K562 (cell line): Measurements from ENCODE around the gene DDX39A. TPM values are rescaled to one million over a fixed set of nuclear protein-coding genes. Genes with fewer than 3 reads are reported as not detected.
"Not testable (repeated sequence)": the region's sequence is repeated elsewhere in the genome, so short reads cannot be mapped to it uniquely, and the experiment has no call there.

Source experiments
- ATAC-seq: fragments of 200-7000 bp; cut with Tn5 transposase; 3 replicates; pipeline ENCODE4 v1.9.1; 2020; ENCODE audit warnings: moderate library complexity
- BruUV-seq: library from RNA; stranded (reverse); fragments of 400-500 nt; replicated peaks from 2 replicates; lab custom pipeline; 2021; lab: Mats Ljungman, UMichigan
- CTCF ChIA-PET: fragments of 300-600 bp; formaldehyde crosslinking; extraction: SDS; loops from one replicate; lab custom pipeline; 2021; ENCODE audit warnings: low intra/inter-chr PET ratio; lab: Yijun Ruan, JAX
- POLR2A ChIA-PET: fragments of 300-600, 350-650 bp; sonication (Branson Sonifier 250); formaldehyde crosslinking; extraction: SDS; loops from one replicate; lab custom pipeline; 2021; ENCODE audit warnings: antibody characterized with exemption, inconsistent platforms; lab: Yijun Ruan, JAX
- DNase-seq, 4 experiments: peaks; one replicate each; pipeline versions ENCODE4 v3.0.0 to v3.0.0-alpha.2; 2011 to 2018; ENCODE audit warnings: low spot score in 3 of 4, mixed read lengths in 3 of 4; ENCODE audit errors: extremely low read depth in 1 of 4
- FAIRE-seq: peaks from 2 replicates; lab custom pipeline; 2011; peaks lifted over from hg19 to GRCh38; lab: Jason Lieb, UNC
- H2AFZ ChIP-seq: 2 replicates; pipeline ENCODE4 v1.6.0; 2011; ENCODE audit warnings: low read depth, low read length, control low read depth, inconsistent platforms
- H3K27ac ChIP-seq: fragments of 200-600 bp; 3 replicates; pipeline ENCODE4 v1.8.0; 2011; ENCODE audit warnings: low read depth, mild to moderate bottlenecking, control low read depth, inconsistent platforms, low read length, moderate library complexity, mixed read lengths; ENCODE audit errors: extremely low read depth
- H3K27me3 ChIP-seq, 2 experiments: fragments of 300-600 bp in 1 of 2; 2 replicates in 1 of 2; 3 replicates in 1 of 2; pipeline versions ENCODE4 v1.6.0 to v1.8.0; 2011; ENCODE audit warnings: inconsistent platforms in 2 of 2, low read length in 2 of 2, mild to moderate bottlenecking in 1 of 2, mixed read lengths in 1 of 2, moderate library complexity in 1 of 2; ENCODE audit not compliant: control insufficient read depth in 2 of 2, insufficient read depth in 2 of 2
- H3K36me3 ChIP-seq: fragments of 300-600 bp; 3 replicates; pipeline ENCODE4 v1.8.0; 2011; ENCODE audit warnings: mild to moderate bottlenecking, low read length, inconsistent platforms; ENCODE audit not compliant: control insufficient read depth, insufficient read depth
- H3K4me1 ChIP-seq, 2 experiments: fragments of 200-600 bp in 1 of 2; replicated peaks in 1 of 2; 2 replicates in 1 of 2; 3 replicates in 1 of 2; pipeline versions ENCODE4 v1.5.1 to v1.8.0; 2011; ENCODE audit warnings: inconsistent platforms in 2 of 2, low read length in 2 of 2, mild to moderate bottlenecking in 1 of 2, mixed read lengths in 1 of 2, moderate library complexity in 1 of 2; ENCODE audit not compliant: control insufficient read depth in 2 of 2, insufficient read depth in 2 of 2
- H3K4me2 ChIP-seq: 2 replicates; pipeline ENCODE4 v1.6.1; 2011; ENCODE audit warnings: low read length, control low read depth, inconsistent platforms, mixed read lengths; ENCODE audit not compliant: insufficient read depth
- H3K4me3 ChIP-seq: fragments of 200-600 bp; sonication (generic), shearing (Covaris generic); 2 replicates; pipeline ENCODE4 v1.5.1; 2016; ENCODE audit warnings: control low read depth, inconsistent platforms
- H3K79me2 ChIP-seq: fragments of 200-600 bp; 3 replicates; pipeline ENCODE4 v1.8.0; 2011; ENCODE audit warnings: low read length, inconsistent platforms; ENCODE audit not compliant: control insufficient read depth, insufficient read depth
- H3K9ac ChIP-seq, 2 experiments: 2 replicates each; pipeline versions ENCODE4 v1.6.0 to v1.6.1; 2011; ENCODE audit warnings: low read depth in 2 of 2, low read length in 2 of 2, control low read depth in 1 of 2, inconsistent platforms in 1 of 2, mild to moderate bottlenecking in 1 of 2, mixed read lengths in 1 of 2; ENCODE audit not compliant: insufficient read depth in 1 of 2
- H3K9me1 ChIP-seq: one replicate; pipeline ENCODE4 v1.6.0; 2011; ENCODE audit warnings: inconsistent platforms, mild to moderate bottlenecking, low read length, moderate library complexity; ENCODE audit not compliant: control insufficient read depth, insufficient read depth
- H3K9me3 ChIP-seq: replicated peaks from 2 replicates; pipeline ENCODE4 v1.5.1; 2011; ENCODE audit warnings: low read depth, low read length, inconsistent platforms; ENCODE audit not compliant: control insufficient read depth, insufficient read depth
- H4K20me1 ChIP-seq: replicated peaks from 2 replicates; pipeline ENCODE4 v1.6.1; 2011; ENCODE audit warnings: low read length, inconsistent platforms, mixed read lengths; ENCODE audit not compliant: control insufficient read depth, insufficient read depth
- HMGN3 ChIP-seq: IDR thresholded peaks from 2 replicates; pipeline ENCODE4 v1.6.1; 2011; ENCODE audit warnings: borderline replicate concordance, low read depth, mild to moderate bottlenecking, mixed read lengths, low read length; ENCODE audit not compliant: insufficient read length; ENCODE audit errors: extremely low read depth
- MTF1 ChIP-seq: fragments of 250-450 bp; sonication (Bioruptor Pico); IDR thresholded peaks from 2 replicates; pipeline ENCODE4 v1.9.0; 2021; ENCODE audit warnings: moderate library complexity, mild to moderate bottlenecking, inconsistent platforms, borderline replicate concordance
- RBM22 ChIP-seq: fragments of 200-400 bp; formaldehyde crosslinking; IDR thresholded peaks from 2 replicates; pipeline ENCODE4 v1.6.1; 2018; ENCODE audit warnings: low read length, low read depth; ENCODE audit not compliant: poor library complexity, severe bottlenecking
- ZNF121 ChIP-seq: sonication (generic); formaldehyde crosslinking; conservative IDR thresholded peaks from 2 replicates; pipeline ENCODE4 v1.8.0; 2022; ENCODE audit warnings: missing genetic modification reagents
- WGBS: fragments of 100-300 bp; shearing (Covaris generic); methylation state at CpG from one replicate; pipeline ENCODE4 v1.1.6; 2016; ENCODE audit warnings: low coverage, mixed read lengths; ENCODE audit not compliant: insufficient coverage; ENCODE audit errors: missing lambda C conversion rate; 5-methylcytosine and 5-hydroxymethylcytosine counted together
- in situ Hi-C: fragments of 300-500 bp; cut with MboI; formaldehyde crosslinking; loops from 4 replicates; pipeline ENCODE4 v1.15.0; 2018; ENCODE audit warnings: inconsistent platforms, mixed read lengths
- intact Hi-C: fragments of 100-400 bp; cut with micrococcal nuclease; formaldehyde crosslinking; loops from 2 replicates; pipeline ENCODE4 v1.14.2; 2022
- polyA plus RNA-seq, 8 experiments: library from polyadenylated mRNA; depleted of rRNA in 4 of 8; stranded (reverse) in 5 of 8; unstranded in 3 of 8; fragments of >200 nt; fragmentation: Nextera tagmentation in 2 of 8; fragmentation: Illumina TruSeq in 1 of 8; extraction: Ambion mirVana in 2 of 8; extraction: Trizol in 1 of 8; gene quantifications; 2 replicates each; pipeline versions ENCODE4 v1.2.1 to v1.2.3, GENCODE V29; 2011 to 2014; ENCODE audit warnings: inconsistent platforms in 1 of 8, missing spikeins in 1 of 8
- total RNA-seq, 7 experiments: library from RNA; depleted of rRNA in 6 of 7; stranded (reverse); fragments of >200 nt in 6 of 7; fragmentation: Illumina TruSeq in 2 of 7; extraction: Trizol in 2 of 7; gene quantifications; 2 replicates each; pipeline versions ENCODE4 v1.2.1 to v1.2.3, GENCODE V29; 2011 to 2021; ENCODE audit warnings: low replicate concordance in 1 of 7

Gene DDX39A
- total and polyA plus RNA-seq, 9 of the 15 experiments (the other 6 are each of a cell fraction or from before 2014, with no cell fraction given), result 90.3 to 250 (median 188) TPM

DNA sequence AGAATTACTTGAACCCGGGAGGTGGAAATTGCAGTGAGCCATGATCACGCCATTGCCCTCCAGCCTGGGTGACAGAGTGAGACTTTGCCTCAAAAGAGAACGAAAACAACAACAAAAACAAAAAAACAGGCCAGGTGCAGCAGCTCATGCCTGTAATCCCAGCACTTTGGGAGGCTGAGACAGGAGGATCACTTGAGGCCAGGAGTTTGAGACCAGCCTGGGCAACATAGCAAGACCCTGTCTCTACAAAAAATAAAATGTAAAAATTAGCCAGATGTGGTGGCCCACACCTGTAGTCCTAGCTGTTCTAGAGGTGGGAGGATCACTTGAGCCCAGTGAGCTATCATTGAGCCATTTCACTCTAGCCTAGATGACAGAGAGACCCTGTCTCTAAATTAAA lies 33.2 kb upstream of the DDX39A start:
- intact Hi-C loops, H3K4me2 ChIP-seq, H3K9ac ChIP-seq, H2AFZ ChIP-seq, POLR2A ChIA-PET, H3K27ac ChIP-seq, H3K9me1 ChIP-seq, H3K4me3 ChIP-seq, H4K20me1 ChIP-seq, ATAC-seq, FAIRE-seq, H3K79me2 ChIP-seq, CTCF ChIA-PET, H3K9me3 ChIP-seq, BruUV-seq, DNase-seq, in situ Hi-C loops, H3K27me3 ChIP-seq: not testable (repeated sequence)
- Histone ChIP-seq H3K36me3 (peaks cover 52% of the 10 kb centered on the region), H3K4me1 (peaks cover 6 to 23% of the 10 kb centered on the region in 2 experiments; a peak in 4 of 5 replicates)
- 89% methylated on average over 3 of the region's 3 CpGs for WGBS
- TF ChIP-seq ZNF121, result peak; percentile 71

DNA sequence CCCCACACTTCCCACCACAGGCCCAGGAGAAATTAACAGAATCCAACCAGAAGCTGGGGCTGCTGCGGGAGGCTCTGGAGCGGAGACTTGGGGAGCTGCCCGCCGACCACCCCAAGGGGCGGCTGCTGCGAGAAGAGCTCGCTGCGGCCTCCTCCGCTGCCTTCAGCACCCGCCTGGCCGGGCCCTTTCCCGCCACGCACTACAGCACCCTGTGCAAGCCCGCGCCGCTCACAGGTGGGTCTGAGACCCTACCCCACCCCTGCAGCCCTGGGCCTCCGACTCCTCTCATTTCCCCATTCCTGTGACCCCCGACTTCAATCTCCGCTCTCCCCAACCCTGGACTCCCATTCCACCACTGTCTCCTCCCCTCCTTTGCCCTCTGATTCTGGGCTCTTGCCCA lies 31.7 kb upstream of the DDX39A start:
- no peaks in the 10 kb centered on the region for H3K27me3 ChIP-seq
- H2AFZ ChIP-seq, result no peak overlapping the region
- H3K4me2 ChIP-seq, result no peak overlapping the region
- H3K79me2 ChIP-seq, result peaks cover 7% of the 10 kb centered on the region; the same call in 1 of the 3 replicates
- BruUV-seq, result no TSS peak
- in situ Hi-C loops, result no loop called here
- no peak for ATAC-seq
- ChIA-PET POLR2A (interaction anchor here (0.6 to 1.5 kb wide), 7 partner anchors 10 to 314 kb away, joined by 3 to 9 read pairs (median 6); partner anchors contain the start of gene ASF1B), CTCF (no interaction called here)
- DNase-seq, result no peak
- H3K9me1 ChIP-seq, result peaks cover 5% of the 10 kb centered on the region
- H3K36me3 ChIP-seq, result peaks cover 66% of the 10 kb centered on the region
- FAIRE-seq, result no peak
- peaks cover 6 to 23% of the 10 kb centered on the region in 2 experiments; a peak in 4 of 5 replicates for H3K4me1 ChIP-seq
- no peak overlapping the region for H3K9ac ChIP-seq
- no peaks in the 10 kb centered on the region for H3K9me3 ChIP-seq
- 100% methylated on average over 8 of the region's 19 CpGs for WGBS
- intact Hi-C loops, result no loop called here
- H4K20me1 ChIP-seq, result no peaks in the 10 kb centered on the region
- TF ChIP-seq MTF1 (no peak), HMGN3 (peak; percentile 13), RBM22 (peak; percentile 67)
- TF ChIP-seq, all 486 proteins: peak for 2
- Histone ChIP-seq H3K27ac (no peak overlapping the region), H3K4me3 (no peak overlapping the region)
